PC-9 (cell line): Measurements from ENCODE around the gene ADRB1. TPM values are rescaled to one million over a fixed set of nuclear protein-coding genes. Genes with fewer than 3 reads are reported as not detected.

Experiments
- Bru-seq: library from RNA; stranded (reverse); fragments of 400-500 nt; gene quantifications from one replicate; lab custom pipeline; 2021; lab: Mats Ljungman, UMichigan
- BruChase-seq, 2 experiments: library from RNA; stranded (reverse); fragments of 400-500 nt; gene quantifications; one replicate each; lab custom pipeline; 2021; lab: Mats Ljungman, UMichigan
- BruUV-seq: library from RNA; stranded (reverse); fragments of 400-500 nt; replicated peaks from 2 replicates; lab custom pipeline; 2021; lab: Mats Ljungman, UMichigan
- CTCF ChIA-PET: fragments of 300-600 bp; sonication (Branson Sonifier 250); formaldehyde crosslinking; loops from one replicate; lab custom pipeline; 2022; ENCODE audit warnings: antibody characterized with exemption; lab: Charles Lee
- POLR2A ChIA-PET: fragments of 300-600 bp; sonication (Branson Sonifier 250); formaldehyde crosslinking; loops from one replicate; lab custom pipeline; 2022; ENCODE audit warnings: antibody characterized with exemption; ENCODE audit not compliant: unreplicated experiment; lab: Charles Lee
- DNase-seq, 2 experiments: peaks; one replicate each; pipeline versions ENCODE4 v3.0.0 to v3.0.0-alpha.2; 2015 to 2022; ENCODE audit warnings: mixed read lengths in 1 of 2
- H2AFZ ChIP-seq: fragments of 200-600 bp; sonication (generic); 2 replicates; pipeline ENCODE4 v1.8.1; 2017; ENCODE audit warnings: antibody characterized with exemption
- H3F3A ChIP-seq: fragments of 200-600 bp; sonication (generic); 2 replicates; pipeline ENCODE4 v1.8.1; 2017; ENCODE audit warnings: antibody characterized with exemption, mild to moderate bottlenecking, low read depth; ENCODE audit not compliant: insufficient read depth
- H3K27ac ChIP-seq: fragments of 200-600 bp; sonication (generic); 2 replicates; pipeline ENCODE4 v1.6.1; 2016; ENCODE audit warnings: mixed run types
- H3K27me3 ChIP-seq: fragments of 200-600 bp; sonication (generic); 2 replicates; pipeline ENCODE4 v1.6.1; 2016; ENCODE audit warnings: low read depth, mixed run types; ENCODE audit not compliant: insufficient read depth
- H3K36me3 ChIP-seq: fragments of 200-600 bp; sonication (generic); 2 replicates; pipeline ENCODE4 v1.6.1; 2016; ENCODE audit warnings: low read depth, mixed run types
- H3K4me1 ChIP-seq: fragments of 200-600 bp; sonication (generic); replicated peaks from 2 replicates; pipeline ENCODE4 v1.6.1; 2016; ENCODE audit warnings: mixed run types; ENCODE audit not compliant: insufficient read depth
- H3K4me2 ChIP-seq: fragments of 200-600 bp; sonication (generic); 2 replicates; pipeline ENCODE4 v1.6.1; 2017; ENCODE audit warnings: mixed run types
- H3K4me3 ChIP-seq: fragments of 200-600 bp; sonication (generic); 2 replicates; pipeline ENCODE4 v1.6.1; 2016; ENCODE audit warnings: mixed run types
- H3K79me2 ChIP-seq: fragments of 200-600 bp; sonication (generic); 2 replicates; pipeline ENCODE4 v1.6.1; 2017; ENCODE audit warnings: low read depth, mixed run types
- H3K9me2 ChIP-seq: fragments of 200-600 bp; sonication (generic); 2 replicates; pipeline ENCODE4 v1.8.1; 2017; ENCODE audit warnings: mild to moderate bottlenecking; ENCODE audit not compliant: insufficient read depth
- H3K9me3 ChIP-seq: fragments of 200-600 bp; sonication (generic); 2 replicates; pipeline ENCODE4 v1.8.1; 2016; ENCODE audit warnings: low read depth; ENCODE audit not compliant: insufficient read depth
- H4K20me1 ChIP-seq: fragments of 200-600 bp; sonication (generic); 2 replicates; pipeline ENCODE4 v1.8.1; 2017; ENCODE audit not compliant: insufficient read depth
- EZH2 ChIP-seq: fragments of 200-600 bp; sonication (generic); IDR thresholded peaks from 2 replicates; pipeline ENCODE4 v1.8.0; 2017; ENCODE audit warnings: antibody characterized with exemption, low read depth
- intact Hi-C: fragments of 100-400 bp; cut with micrococcal nuclease; formaldehyde crosslinking; loops from one replicate; pipeline ENCODE4 v1.10.0; 2022; ENCODE audit not compliant: unreplicated experiment
- long read RNA-seq: library from polyadenylated mRNA; stranded (forward); transcript quantifications from one replicate; pipeline ENCODE4 v2.0.0, GENCODE V29; 2022
- total RNA-seq: library from RNA; stranded (reverse); gene quantifications from 2 replicates; pipeline ENCODE4 v1.2.3, GENCODE V29; 2021
- TF ChIP-seq, protein P1 (sequence below): fragments of 200-600 bp; sonication (generic); conservative IDR thresholded peaks from 2 replicates; pipeline ENCODE4 v1.6.1; 2017; ENCODE audit warnings: mixed run types, antibody characterized with exemption, mild to moderate bottlenecking, moderate library complexity

Gene ADRB1
- total RNA-seq, result 0.45 and 0.48 TPM in 2 replicates
- Bru-seq, nascent RNA, result percentile 29 among the genes with signal in this experiment
- percentile 40 among the genes with signal in this experiment for BruChase-seq, experiment 1, labeled RNA remaining after a 2-hour chase
- percentile 29 among the genes with signal in this experiment for BruChase-seq, experiment 2, labeled RNA remaining after a 6-hour chase
- long read RNA-seq, result 0 reads

DNA sequence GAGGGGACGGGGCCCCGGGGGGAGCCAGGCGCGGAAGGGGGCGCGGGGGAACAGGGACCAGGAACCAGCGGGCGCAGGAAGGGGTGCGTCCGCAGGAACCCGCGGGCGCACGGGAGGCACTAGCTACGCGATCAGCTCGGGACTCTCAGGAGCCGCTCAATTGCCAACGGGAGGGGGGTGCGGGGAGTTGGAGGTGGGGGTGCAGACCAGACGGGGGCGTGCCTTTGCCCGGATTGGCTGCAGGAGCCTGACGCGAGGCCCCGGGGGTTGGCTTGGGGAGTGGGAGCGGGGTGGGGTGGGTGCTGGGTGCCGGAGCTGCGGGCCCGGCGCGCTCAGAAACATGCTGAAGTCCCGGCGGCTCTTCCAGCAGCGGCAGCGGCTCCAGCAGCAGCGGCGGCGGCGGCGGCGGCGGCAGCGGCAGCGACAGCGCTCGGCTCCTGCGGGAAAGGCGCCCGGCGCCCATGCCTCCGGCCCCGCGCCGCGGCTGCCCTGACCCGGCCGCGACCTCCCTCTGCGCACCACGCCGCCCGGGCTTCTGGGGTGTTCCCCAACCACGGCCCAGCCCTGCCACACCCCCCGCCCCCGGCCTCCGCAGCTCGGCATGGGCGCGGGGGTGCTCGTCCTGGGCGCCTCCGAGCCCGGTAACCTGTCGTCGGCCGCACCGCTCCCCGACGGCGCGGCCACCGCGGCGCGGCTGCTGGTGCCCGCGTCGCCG, at the start of gene ADRB1:
Gene ADRB1 (plus strand): TSS at position 335 of the 715 bp plus-strand sequence. CDS start 267 bp downstream, at position 602.
- H3K9me2 ChIP-seq, result no peaks in the 10 kb centered on the region
- peaks cover 6% of the 10 kb centered on the region; the same call in 1 of the 2 replicates for H3F3A ChIP-seq
- H3K4me3 ChIP-seq, result peak within 1 kb of the TSS; percentile 71
- H3K36me3 ChIP-seq, result no peaks in the 10 kb centered on the region
- no peaks in the 10 kb centered on the region for H3K9me3 ChIP-seq
- DNase-seq, result peak; percentile 58 to 76
- no peak within 1 kb of the TSS for H3K27ac ChIP-seq
- peak within 1 kb of the TSS; percentile 77 for H2AFZ ChIP-seq
- H3K79me2 ChIP-seq, result no peaks in the 10 kb centered on the region
- ChIA-PET CTCF (interaction anchor here (0.6 to 1.1 kb wide), 2 partner anchors 55 to 61 kb away, joined by 4 to 7 read pairs; no protein-coding TSS in a partner anchor), POLR2A (interaction anchor here (0.5 kb wide), 1 partner anchor 22 kb away, joined by 4 read pairs; no protein-coding TSS in a partner anchor)
- peak within 1 kb of the TSS; percentile 90 for H3K4me2 ChIP-seq
- intact Hi-C loops, result loop anchor here (1.0 kb wide), 1 partner anchor 85 kb away; no protein-coding TSS in a partner anchor
- BruUV-seq, result no TSS peak
- no peaks in the 10 kb centered on the region for H3K27me3 ChIP-seq
- no peaks in the 10 kb centered on the region for H4K20me1 ChIP-seq
- peaks cover 5% of the 10 kb centered on the region for H3K4me1 ChIP-seq
- TF ChIP-seq, protein P1, sequence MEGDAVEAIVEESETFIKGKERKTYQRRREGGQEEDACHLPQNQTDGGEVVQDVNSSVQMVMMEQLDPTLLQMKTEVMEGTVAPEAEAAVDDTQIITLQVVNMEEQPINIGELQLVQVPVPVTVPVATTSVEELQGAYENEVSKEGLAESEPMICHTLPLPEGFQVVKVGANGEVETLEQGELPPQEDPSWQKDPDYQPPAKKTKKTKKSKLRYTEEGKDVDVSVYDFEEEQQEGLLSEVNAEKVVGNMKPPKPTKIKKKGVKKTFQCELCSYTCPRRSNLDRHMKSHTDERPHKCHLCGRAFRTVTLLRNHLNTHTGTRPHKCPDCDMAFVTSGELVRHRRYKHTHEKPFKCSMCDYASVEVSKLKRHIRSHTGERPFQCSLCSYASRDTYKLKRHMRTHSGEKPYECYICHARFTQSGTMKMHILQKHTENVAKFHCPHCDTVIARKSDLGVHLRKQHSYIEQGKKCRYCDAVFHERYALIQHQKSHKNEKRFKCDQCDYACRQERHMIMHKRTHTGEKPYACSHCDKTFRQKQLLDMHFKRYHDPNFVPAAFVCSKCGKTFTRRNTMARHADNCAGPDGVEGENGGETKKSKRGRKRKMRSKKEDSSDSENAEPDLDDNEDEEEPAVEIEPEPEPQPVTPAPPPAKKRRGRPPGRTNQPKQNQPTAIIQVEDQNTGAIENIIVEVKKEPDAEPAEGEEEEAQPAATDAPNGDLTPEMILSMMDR, result no peak
- TF ChIP-seq EZH2, result no peak

DNA sequence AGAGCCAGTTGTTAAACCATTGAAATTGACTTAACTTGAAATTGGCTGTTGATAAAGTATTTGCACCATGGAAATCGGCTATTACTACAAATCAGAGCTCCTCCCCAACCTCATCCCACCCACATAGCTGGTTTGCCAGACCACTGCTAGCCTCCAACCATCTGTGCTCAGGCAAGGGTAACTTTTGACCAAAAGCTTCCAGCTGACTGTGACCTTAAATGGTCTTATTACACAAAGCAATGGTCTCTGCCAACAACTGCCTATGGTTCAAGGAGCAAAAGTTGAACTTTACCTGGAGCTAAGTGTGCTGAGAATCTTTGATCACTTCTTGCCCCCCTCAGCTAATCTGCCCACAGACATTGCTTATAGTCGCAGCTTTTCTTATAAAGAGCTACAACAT, 48.5 kb upstream of the ADRB1 start:
- no peaks in the 10 kb centered on the region for H3K9me2 ChIP-seq
- H3K9me3 ChIP-seq, result no peaks in the 10 kb centered on the region
- ChIA-PET CTCF (no interaction called here), POLR2A (no interaction called here)
- H3K4me2 ChIP-seq, result no peak overlapping the region
- DNase-seq, result no peak
- H3K4me1 ChIP-seq, result no peaks in the 10 kb centered on the region
- no peak overlapping the region for H2AFZ ChIP-seq
- no peak overlapping the region for H3K27ac ChIP-seq
- H3K27me3 ChIP-seq, result no peaks in the 10 kb centered on the region
- intact Hi-C loops, result no loop called here
- no peaks in the 10 kb centered on the region for H3K79me2 ChIP-seq
- no peak overlapping the region for H3K4me3 ChIP-seq
- BruUV-seq, result no TSS peak
- H3K36me3 ChIP-seq, result no peaks in the 10 kb centered on the region
- no peaks in the 10 kb centered on the region for H4K20me1 ChIP-seq
- H3F3A ChIP-seq, result no peaks in the 10 kb centered on the region
- TF ChIP-seq EZH2, result no peak
- TF ChIP-seq, protein P1, result no peak

DNA sequence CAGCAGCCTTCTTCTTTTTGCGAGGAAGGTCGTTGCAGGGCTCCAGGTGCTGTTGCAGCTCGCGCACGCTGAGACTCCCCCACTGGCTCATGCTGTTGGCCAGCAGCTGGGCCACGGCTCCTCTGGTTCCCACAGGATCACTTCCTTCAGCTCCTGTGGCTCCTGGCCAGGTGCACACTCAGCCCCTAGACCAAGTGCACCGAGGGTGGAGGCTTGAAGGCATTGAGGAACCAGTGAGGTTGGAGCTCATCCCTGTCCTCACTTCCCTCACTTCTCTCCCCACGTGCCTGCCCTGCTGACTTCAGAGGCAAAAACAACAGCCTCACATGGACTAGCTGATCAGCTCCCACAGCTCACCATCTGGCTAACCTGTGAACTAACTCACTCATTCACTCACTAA, 46.2 kb upstream of the ADRB1 start:
- CTCF ChIA-PET, result interaction anchor here (0.6 kb wide), 1 partner anchor 123 kb away, joined by 4 read pairs; no protein-coding TSS in a partner anchor

More for the DNA sequence above, 46.2 kb upstream of the ADRB1 start:
- Histone ChIP-seq H3K9me3 (no peaks in the 10 kb centered on the region), H3K4me2 (no peak overlapping the region), H3K9me2 (no peaks in the 10 kb centered on the region), H3K4me1 (no peaks in the 10 kb centered on the region), H2AFZ (no peak overlapping the region), H3F3A (no peaks in the 10 kb centered on the region), H3K27ac (no peak overlapping the region), H3K4me3 (no peak overlapping the region), H3K27me3 (no peaks in the 10 kb centered on the region), H4K20me1 (no peaks in the 10 kb centered on the region), H3K36me3 (no peaks in the 10 kb centered on the region), H3K79me2 (no peaks in the 10 kb centered on the region)
- intact Hi-C loops, result no loop called here
- no peak for DNase-seq
- no TSS peak for BruUV-seq
- no peak for TF ChIP-seq EZH2
- TF ChIP-seq, protein P1, result no peak
- POLR2A ChIA-PET, result no interaction called here
